NCI-H187 (cell line): ENCODE measurements around the gene KAZN.

Source experiments
- DNase-seq, 2 experiments: peaks; one replicate each; lab custom pipeline; 2025; lab: John Stamatoyannopoulos, UW

The KAZN gene

DNA sequence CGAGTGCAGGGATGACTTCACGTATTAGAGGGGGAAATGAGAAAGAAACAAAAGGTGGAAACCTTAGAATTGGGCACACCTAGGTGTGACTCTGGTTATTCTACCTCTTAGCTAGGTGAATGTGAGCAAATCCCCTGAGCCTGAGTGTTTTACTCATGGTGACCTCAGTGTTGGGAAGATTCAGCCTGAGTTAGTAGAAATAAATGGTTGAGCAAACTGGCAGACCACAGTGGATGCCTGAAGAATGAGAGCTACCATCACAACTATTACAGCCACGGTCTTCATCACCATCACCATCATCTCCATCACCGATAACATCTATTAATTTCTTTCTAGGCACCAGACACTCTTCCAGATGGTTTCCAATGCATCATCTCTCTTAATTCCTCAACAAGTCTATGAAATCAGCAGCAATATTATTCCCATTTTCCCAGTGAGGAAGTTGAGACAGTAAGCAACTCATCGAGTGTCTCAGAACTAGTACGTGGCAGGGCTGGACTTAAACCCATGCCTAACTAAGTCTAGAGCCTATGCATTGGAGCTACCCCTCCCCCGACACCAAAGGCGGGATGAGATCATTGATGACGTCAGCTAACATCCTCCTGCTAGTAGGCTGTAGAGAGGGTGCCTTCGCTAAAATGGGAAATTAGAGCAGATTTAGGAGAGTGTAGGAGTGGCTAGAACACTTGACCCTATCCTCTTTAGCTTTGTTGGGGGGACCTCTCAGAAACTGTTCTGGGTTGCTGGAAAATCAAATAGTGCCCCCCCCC is 7.9 kb upstream of the KAZN start:
- no peak for DNase-seq

DNA sequence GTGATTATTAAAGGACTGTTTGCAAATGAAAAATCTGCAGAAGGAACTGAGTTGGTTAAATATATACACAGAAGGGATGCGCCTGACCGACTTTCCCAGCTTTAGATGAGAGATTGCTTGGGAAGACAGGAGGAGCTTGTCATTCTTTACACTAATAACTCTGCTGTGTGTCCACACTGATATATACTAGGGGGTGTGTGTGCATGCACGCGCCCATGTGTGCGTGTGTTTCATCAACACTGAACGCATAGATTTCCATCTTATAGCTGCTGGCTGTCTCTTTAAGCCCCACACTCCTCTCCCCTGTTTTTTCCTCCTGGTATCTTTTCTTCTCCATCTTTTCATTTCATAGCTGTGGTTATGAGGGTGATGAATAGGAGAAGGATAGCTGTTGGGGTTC is 6.9 kb upstream of the KAZN start:
- no peak for DNase-seq

DNA sequence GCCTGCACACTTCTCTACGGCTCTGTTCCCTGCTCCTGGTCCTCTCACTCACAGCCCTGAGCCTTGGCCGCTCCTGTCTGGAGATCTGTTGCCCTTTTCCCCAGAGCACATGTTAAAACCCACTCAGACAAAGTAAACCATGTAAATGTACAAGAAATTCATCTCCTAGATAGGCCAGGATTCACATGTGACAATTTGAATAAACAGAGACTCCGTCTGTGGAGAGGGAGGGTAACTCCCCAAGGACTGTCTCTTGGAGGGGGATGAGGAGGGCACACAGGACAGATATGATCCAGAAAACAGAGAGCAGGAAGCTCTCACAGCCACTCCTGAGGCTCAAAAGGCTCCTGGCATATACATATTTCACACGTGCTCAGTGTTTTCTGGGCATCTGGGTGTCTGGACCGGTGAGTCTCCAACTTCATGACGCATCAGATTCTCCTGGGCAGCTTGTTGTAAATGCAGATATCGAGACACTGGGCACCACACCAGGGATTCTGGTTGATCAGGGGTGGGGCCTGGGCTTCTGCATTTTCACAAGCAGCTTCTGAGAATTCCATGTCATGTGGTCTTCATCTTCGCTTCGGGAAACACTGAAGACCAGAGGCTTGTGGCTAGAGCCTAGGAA is 6.4 kb upstream of the KAZN start:
- no peak for DNase-seq

DNA sequence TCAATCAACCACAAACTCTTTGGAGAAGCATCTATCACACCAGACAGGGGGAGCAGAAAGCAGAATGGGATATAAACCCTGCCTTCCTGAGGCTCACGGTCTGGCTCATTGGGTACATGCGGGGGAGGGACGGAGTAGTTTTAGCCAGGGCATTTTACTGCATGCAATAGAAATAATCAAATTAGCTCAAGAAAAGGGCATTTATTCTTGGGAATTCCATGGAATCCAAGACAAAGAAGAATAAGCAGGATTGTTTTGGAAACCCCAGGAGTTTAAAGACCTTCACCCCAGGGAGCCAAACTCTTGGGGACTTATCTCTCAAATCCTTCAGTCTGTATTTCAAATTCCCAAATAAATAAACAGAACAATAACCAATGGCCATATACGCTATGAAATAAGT is 5.2 kb upstream of the KAZN start:
- no peak for DNase-seq

DNA sequence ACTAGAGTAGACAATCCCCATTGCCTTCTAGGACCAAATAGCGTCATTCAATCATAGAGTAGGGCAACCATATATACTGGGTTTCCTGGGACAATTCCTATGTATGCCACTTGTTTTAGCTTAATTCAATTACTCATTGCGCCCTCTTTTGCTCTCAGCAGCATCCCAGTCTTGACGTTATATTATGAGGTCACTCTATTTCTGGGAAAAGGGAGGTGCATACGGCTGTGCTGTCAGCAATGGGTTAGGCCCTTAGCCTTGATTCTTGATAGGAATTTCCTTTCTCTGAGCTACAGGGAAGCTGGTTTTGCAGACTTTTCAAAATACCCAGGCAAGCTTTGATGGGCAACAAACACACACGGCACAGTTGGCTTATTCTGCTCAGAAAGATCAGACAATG is 4.4 kb upstream of the KAZN start:
- no peak for DNase-seq

DNA sequence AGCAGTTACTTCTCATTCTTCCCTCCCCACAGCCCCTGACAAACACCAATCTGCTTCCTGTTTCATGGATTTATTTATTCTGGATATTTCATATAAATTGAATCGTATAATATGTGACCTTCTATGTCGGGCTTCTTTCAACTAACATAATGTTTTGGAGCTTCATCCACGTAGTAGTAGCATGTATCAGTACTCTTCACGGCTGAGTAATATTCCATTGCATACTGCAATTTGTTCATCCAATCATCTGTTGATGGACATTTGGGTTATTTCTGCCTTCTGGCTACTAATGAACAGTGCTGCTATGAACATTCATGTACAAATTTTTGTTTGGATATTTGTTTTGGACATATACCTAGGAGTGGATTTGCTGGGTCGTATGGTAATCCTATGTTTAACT is 1.9 kb upstream of the KAZN start:
- no peak for DNase-seq

DNA sequence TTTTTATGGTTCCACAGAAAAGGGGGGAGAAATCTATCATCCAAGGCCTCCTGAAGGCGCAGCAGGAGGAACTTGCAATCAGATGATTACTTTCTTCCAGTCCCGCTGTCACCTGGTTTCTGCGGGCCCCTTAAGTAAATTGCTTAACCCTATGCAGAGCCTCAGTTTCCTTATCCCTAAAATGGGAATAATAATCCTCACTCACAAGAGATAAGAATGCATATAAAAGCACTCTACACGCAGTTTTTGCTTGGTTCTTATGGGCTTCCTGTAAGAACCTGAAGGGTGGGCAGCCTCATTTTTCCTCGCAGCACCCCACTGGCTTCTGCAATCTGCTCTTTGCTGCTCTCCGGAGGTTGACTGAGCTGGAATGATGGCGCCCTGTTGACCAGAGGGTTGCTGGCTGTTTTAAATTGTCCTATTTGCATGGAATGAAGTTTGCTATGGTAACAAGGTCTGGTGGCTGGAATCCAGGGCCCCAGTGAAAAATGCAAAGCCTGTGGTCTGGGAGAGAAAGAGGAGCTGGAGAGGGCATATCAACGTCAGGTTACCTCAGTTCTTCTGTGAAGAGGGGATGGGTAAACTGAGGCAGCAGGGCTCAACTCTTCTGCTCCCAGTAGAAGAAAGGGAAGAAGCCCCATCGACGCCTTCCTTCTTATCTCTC is 1.0 kb upstream of the KAZN start:
- no peak for DNase-seq

DNA sequence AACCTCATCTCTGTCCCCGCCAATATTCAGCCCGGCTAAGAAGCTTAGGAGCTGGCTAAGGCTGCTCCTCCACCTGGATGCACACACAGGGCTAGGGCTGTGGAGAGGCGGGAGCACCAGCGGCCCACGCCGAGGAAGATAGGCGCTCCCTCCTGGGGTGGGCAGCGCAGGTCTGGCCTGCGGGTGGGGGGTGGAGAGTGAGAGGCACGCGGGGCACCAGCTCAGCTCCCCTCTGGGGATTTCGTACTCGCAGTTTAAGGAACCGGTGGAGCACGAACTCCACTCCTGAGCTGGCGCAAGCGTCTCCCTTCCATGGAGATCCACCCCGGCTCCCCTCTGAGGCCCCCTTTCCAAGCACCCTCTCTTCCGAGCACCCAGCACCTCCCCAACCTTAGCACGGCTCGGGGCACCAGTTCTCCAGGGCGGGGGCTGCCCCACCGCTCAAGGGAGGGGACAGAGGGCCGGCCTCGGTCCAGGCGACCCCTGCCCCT is 433 bp upstream of the KAZN start:
- DNase-seq = no peak

DNA sequence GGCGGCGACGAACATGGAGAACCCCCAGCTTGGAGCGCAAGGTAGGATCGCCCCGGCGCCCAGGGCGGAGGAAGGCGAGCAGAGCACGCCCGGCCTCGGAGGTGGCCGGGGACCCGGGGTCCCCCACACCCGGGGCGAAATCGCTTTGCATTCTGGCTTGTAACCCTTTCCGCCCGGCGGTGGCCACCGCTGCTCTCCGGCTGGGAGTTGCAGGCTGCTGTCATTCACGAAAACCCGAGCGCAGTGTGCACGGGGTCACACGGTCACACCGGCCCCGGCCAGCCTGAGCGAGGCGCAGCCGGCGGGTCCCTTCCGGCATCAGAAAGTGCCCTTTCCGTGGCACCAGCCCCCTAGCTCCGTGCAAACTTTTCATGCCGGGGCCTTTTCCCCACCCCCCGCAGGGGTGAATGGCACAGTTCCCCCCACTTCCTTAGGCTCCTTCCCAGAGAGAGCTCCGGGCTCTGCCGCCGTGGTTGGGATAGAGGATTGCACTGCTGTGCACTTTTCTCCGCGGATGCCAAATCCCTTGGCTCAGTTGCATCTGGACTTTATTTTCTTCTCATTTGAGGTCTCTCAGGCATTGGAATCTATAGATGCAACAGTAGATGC is 802 bp downstream of the KAZN start:
- no peak for DNase-seq

DNA sequence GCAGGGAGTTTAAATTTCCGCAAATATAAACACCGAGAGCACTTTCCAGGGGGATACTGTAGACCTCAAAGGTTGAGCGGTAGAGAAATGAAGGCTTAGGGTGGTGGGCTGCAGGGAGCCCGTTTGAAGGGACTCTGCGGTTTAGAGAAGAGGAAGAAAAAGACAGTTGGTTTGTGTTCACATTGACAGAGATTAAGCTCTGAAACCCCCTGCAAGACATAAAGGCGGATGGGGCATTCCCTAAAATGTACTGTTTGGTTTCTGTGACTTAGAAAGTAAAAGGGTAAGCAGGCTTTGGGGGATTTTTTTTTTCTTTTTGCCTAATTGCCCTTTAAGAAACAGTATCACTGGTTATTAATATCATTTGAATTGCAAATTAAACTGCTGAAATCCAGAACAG is 1.3 kb downstream of the KAZN start:
- no peak for DNase-seq

DNA sequence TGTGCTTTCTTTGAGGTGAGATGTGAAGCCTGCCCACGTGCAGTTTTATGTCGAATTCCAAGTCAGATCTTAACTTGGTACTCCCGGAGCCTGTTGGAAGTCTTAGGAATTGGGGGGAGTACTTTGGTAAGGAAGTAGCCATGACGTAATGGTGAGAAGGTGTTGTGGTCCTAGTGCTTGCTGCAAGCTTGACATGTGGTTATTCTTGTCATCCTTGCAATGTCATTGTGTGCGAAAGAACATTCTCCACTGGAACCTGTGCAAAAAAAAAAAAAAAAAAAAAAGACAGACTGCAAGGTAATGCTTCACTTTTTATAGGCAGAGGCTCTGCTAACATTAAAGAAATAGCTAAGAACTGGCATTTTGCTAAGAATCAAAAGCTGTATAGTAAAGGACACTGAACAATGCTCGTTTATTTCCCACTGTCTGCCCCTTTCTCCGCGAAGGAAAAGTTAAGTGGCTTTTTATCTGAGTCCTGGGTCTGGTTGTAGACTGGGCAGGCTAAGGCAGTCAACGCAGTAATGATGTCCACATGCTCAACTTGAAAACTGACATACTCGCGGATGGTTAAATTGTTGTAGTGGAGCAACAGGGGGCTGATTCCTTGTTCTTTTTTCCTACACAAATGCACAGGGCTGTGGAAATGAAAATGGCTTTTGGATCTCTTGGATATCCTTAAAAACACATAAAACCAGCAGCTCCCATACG is 2.1 kb downstream of the KAZN start:
- no peak for DNase-seq

DNA sequence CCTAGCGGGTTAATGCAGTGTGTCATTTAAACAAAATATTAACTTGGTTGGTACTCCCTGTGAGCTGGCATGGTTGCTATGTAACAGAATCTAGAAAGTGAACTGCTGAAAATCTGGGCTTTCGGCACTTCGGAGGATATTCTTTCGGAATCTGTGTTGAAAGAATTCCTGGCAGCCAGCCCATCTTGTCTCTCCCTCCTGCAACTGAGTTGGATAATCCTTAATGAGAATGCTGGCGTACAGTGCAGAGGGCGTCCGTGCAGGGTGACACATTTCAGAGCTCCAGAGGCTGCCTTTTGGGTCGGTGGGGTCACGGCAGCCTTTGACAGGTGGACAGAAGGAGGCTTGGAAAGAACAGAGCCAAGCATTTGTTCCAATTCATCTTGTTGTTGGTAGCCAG is 3.7 kb downstream of the KAZN start:
- DNase-seq = no peak

DNA sequence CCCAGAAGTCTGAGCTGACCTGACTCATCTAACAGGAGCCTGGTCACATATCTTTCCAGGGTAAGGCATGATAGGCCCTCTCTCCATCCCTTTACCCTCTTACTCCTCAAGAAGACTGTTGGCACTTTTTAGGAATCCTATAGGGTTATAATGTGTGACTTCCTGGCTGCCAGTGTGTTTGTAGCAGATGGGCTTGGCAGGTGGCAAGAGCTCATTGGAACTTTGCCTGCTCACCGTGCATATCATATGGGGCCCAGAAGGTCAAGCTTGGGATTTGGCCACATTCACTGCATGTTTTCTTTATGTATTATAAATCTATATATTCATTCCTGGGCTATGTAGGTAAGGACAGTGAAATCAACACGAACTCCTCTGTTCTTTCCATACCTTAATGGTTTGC is 5.2 kb downstream of the KAZN start:
- no peak for DNase-seq

DNA sequence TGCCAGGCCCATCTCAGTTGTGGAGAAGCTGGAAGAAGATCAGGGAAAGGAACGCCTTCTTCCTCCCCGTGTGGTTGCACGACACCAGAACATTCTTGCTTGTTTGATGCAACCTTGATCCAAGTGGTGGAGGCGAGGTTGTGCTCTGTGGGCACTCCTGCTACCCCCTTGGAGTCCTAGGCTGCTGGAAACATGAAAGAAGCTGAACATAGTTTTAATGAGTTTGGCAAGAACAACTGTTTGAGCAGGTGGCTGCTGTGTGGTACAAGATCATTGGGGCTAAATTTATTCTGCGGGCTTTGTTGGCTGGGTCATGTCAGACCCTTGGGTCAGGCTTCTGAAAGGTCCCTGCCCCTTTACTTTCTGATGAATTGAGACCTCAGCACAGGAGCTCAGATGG is 5.9 kb downstream of the KAZN start:
- no peak for DNase-seq

DNA sequence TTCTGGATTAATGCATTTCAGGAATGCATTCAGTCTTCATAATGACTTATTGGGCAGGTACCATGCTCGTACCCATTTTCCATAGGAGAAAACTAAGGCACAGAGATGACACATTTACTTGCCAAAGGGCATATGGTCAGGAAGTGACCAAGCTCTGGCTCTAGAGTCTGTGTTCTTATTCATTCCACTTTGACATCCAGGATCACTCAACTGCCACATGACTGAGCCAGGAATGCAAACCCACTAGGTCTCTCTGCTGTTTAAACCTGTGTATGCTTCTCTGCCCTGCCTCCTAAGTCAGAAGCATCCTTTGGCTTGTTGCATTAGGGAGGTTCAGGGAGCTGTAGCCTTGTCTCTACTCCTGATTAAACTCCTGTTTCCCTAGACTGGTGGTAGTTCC is 7.5 kb downstream of the KAZN start:
- DNase-seq = no peak

DNA sequence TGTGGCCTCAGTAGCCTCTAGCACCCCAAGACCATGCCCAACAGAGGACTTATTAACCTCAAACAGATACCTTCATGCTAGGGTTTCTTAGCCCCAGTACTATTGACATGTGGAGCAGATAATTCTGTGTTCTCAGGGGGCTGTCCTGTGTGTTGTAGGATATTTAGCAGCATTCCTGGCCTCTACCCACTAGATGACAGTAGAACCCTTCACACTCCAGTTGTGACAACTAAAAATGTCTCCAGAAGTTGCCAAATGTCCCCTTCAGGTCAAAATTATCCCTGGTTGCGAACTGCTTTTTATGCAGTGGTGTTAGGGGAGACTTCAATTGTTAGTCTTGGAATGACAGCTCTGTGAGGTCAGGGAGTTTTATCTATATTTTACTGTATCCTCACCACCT is 8.1 kb downstream of the KAZN start:
- no peak for DNase-seq

DNA sequence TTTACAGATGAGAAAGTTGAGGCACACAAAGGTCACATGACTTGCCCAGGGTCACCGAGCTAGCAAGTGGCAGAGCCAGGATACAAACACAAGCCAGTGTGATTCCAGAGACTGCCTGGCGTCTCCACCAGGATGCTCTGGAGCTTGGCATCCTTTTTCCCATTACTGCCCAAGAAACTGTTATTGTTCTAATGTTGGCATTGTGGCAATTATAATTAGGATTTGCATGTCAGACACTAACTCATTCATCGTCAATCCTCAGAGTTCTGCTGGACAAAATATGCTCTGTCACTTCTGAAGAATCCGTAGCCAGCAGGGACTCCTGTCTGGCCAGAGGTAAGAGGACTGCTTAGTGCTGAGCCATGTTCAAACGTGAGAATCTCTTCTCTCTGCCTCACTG is 8.8 kb downstream of the KAZN start:
- no peak for DNase-seq

DNA sequence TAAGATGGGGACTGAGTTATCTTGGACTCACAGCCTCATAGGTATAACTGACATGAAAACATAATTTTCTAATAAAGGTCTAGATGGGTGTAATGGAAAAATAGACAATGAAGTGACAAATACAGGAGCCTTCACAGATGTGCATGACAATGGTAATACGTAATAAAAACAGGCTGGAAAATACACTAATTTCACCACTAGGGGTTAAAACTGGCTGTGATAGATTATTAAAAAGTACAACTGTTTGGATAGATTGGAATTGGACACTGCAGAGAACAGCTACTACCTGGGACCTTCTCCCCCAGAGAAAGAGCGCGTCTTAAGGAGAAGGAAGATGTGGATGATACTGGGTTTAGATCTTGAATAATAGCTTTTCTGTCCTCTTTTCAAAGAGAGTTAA is 9.8 kb downstream of the KAZN start:
- no peak for DNase-seq

DNA sequence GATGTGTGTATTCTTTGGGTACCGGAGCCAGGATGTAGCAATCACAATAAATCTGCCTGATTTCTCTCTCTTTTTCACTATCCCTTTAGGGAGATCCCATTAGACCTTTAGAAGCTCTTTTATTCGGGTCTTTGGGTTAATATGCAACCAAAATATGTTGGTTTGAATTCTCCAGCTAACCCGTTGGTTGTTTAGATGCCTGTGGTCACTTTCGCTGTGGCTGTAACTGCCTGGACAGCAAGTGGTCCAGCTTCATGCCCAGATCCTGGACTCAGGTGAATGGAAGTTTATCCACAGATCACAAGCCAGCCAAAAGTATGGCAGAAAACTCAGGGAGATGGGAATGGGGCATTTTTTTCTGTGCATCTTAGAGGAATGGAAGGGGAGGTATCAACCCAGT is 12.3 kb downstream of the KAZN start:
- no peak for DNase-seq

DNA sequence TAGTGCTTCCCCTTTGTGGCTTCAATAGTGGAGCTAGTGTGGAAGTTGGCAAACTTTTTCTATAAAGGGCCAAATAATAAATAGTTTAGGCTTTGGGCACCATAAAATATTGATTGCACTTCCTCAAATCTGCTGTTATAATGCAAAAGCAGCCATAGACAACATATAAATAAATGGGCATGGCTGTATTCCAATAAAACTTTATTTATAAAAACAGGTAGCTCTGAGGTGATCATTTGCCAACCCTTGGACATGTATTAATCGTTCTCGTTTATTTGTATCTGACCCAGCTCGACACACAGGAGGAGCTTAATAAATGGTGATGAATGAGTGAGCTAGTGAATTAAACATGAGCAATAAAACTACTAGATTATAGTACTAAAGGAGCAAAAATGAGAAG is 13.3 kb downstream of the KAZN start:
- no peak for DNase-seq

DNA sequence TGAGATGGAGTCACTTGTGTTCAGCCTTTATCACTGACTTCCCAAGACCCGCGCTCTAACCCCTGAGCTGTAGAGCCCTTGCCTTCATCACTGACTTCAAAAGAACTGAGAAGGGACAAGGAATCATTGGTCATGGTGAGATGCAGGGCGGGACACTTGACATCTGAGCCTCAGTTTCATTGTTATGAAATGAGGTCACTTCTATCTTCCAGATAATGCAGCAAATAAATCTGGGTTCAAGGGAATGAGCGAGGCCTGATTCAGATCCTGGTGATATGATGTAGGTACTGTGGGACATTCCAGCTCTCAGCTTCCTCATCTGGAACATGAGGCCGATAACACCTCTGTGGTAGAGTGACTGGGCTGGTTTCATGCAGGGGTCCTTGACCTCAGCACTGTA is 13.8 kb downstream of the KAZN start:
- DNase-seq = no peak

DNA sequence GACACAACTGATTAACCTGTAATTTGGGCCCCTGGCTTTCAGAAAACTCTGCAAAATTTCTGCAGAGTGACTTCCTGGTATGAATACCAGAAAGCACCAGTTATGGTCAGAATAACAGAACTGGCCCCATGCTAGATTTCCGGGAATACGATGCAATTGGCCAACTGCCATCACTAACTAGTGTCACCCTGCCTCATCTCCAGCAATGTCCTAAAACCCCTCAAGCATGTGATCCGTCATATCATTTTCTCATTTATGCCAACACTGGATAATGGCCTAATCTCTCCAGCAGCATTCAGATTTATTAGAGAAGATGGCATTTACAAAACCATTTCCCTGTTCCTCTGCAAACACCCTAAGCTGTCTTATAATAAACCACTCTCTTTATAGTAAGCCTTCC is 15.4 kb downstream of the KAZN start:
- DNase-seq = no peak
